PC-9 (cell line): ENCODE data around the gene AMY2A.
"Not testable (repeated sequence)": the region's sequence is repeated elsewhere in the genome, so short reads cannot be mapped to it uniquely, and the experiment has no call there.

Source experiments
- CTCF ChIP-seq: fragments of 200-600 bp; sonication (generic); conservative IDR thresholded peaks from 2 replicates; pipeline ENCODE4 v1.6.1; 2017; ENCODE audit warnings: mixed run types, antibody characterized with exemption, mild to moderate bottlenecking, moderate library complexity
- EZH2 ChIP-seq: fragments of 200-600 bp; sonication (generic); IDR thresholded peaks from 2 replicates; pipeline ENCODE4 v1.8.0; 2017; ENCODE audit warnings: antibody characterized with exemption, low read depth

GRCh38 chr1:103627436-103627835 is 10.2 kb downstream of the AMY2A start:
- TF ChIP-seq CTCF, EZH2: not testable (repeated sequence)
